Effector memory CD8-positive, alpha-beta T cell (primary cell): ENCODE data around the gene CLTA.
A peak's percentile ranks its signal among the peaks of the same experiment; 100 is the strongest.
"Not testable (repeated sequence)": the region's sequence is repeated elsewhere in the genome, so short reads cannot be mapped to it uniquely, and the experiment has no call there.

ENCODE experiments used
- ATAC-seq: fragments of 150-1000 bp; cut with Tn5 transposase; replicated peaks from 2 replicates; pipeline ENCODE4 v1.10.0; 2021; ENCODE audit warnings: mild to moderate bottlenecking, moderate library complexity
- DNase-seq, 3 experiments: peaks; one replicate each; pipeline ENCODE4 v3.0.0; 2021
- H3K27ac Mint-ChIP-seq, 2 donors: one replicate each; pipeline ENCODE4 v1.8.0; 2022; ENCODE audit warnings: mild to moderate bottlenecking in 2 of 2, mixed read lengths in 2 of 2, moderate library complexity in 2 of 2
- H3K27me3 Mint-ChIP-seq, 2 donors: one replicate each; pipeline ENCODE4 v1.8.0; 2022; ENCODE audit warnings: mixed read lengths in 2 of 2
- H3K36me3 Mint-ChIP-seq: one replicate; pipeline ENCODE4 v1.8.0; 2022; ENCODE audit warnings: mild to moderate bottlenecking, moderate library complexity, mixed read lengths; ENCODE audit not compliant: insufficient read depth
- H3K4me1 Mint-ChIP-seq, 2 donors: one replicate each; pipeline ENCODE4 v1.8.0; 2022; ENCODE audit warnings: low read depth in 2 of 2, mixed read lengths in 2 of 2
- H3K4me3 Mint-ChIP-seq, 2 donors: one replicate each; pipeline ENCODE4 v1.8.0; 2022; ENCODE audit warnings: mild to moderate bottlenecking in 2 of 2, mixed read lengths in 2 of 2, moderate library complexity in 2 of 2
- H3K9me3 Mint-ChIP-seq, 2 donors: one replicate each; pipeline ENCODE4 v1.8.0; 2022; ENCODE audit warnings: mixed read lengths in 2 of 2

Gene CLTA

DNA sequence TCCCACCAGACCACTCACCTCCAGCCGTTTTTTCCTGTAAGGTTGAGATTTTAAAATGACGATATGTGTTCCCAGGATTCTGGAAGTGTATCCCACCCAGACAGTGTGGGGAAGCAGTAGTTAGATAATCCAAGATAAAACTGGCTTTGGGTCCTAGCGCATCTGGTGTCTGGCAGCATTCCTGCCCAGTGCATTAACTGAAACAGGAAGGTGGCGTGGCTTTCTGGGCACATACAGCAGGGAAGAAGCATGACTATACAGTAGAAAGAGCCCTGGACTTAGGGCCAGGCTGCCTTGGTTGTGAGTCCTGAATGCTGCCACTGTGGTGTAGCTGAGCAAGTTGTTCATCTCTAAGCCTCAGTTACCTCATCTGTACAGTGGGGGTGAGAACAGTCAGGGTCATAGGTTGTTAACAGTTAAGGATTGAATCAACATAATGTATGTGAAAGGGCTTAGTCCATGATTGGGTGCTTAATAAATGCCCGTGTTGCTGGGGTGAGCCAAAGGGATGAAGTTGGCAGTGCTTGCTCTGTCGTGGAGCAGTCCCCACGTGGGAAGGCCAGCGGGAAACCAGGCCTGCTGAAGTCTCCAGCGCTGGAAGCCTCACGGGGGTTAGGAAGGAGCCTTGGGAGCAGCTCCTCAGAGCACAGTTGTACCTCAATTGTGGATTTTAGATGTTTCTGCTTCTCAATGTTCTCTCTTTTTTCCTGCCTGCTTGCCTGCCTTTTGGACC, 18.0 kb downstream of the CLTA start:
- Mint-ChIP-seq H3K4me1 (peaks cover 32 to 57% of the 10 kb centered on the region in 2 donors), H3K36me3 (peaks cover 78% of the 10 kb centered on the region), H3K27me3 (no peaks in the 10 kb centered on the region), H3K4me3 (no peak overlapping the region), H3K27ac (peak overlapping the region; percentile 82 to 88), H3K9me3 (no peaks in the 10 kb centered on the region)
- DNase-seq (no peak), ATAC-seq (no peak)

- Mint-ChIP-seq H3K4me3 (no peak overlapping the region), H3K4me1 (peaks cover 32 to 54% of the 10 kb centered on the region in 2 donors), H3K9me3 (no peaks in the 10 kb centered on the region), H3K27ac (peak overlapping the region; percentile 78 to 82), H3K27me3 (no peaks in the 10 kb centered on the region), H3K36me3 (peaks cover 58% of the 10 kb centered on the region)
- DNase-seq (no peak), ATAC-seq (no peak)
Measured at GRCh38 chr9:36210722-36211121, 20.0 kb downstream of the CLTA start.

DNA sequence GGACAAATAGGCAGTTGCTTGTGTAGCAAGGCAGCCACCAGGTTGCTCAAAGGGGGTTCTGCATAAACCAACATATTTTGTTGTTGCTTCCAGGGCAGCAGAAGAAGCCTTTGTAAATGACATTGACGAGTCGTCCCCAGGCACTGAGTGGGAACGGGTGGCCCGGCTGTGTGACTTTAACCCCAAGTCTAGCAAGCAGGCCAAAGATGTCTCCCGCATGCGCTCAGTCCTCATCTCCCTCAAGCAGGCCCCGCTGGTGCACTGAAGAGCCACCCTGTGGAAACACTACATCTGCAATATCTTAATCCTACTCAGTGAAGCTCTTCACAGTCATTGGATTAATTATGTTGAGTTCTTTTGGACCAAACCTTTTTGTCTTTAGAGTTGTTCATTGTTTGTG, 20.8 kb downstream of the CLTA start:
- no peaks in the 10 kb centered on the region for H3K9me3 Mint-ChIP-seq
- H3K4me1 Mint-ChIP-seq: peaks cover 36 to 55% of the 10 kb centered on the region in 2 donors
- no peaks in the 10 kb centered on the region for H3K27me3 Mint-ChIP-seq
- H3K36me3 Mint-ChIP-seq: peaks cover 56% of the 10 kb centered on the region
- no peak for ATAC-seq
- no peak for DNase-seq
- no peak overlapping the region for H3K4me3 Mint-ChIP-seq
- peak overlapping the region; percentile 78 to 82 for H3K27ac Mint-ChIP-seq

GRCh38 chr9:36213387-36213786, 22.7 kb downstream of the CLTA start:
- no peak for DNase-seq
- Mint-ChIP-seq H3K4me3 (no peak overlapping the region), H3K27ac (peak overlapping the region in 1 of 2 donors; percentile 63), H3K9me3 (no peaks in the 10 kb centered on the region), H3K4me1 (peaks cover 37 to 55% of the 10 kb centered on the region in 2 donors), H3K27me3 (no peaks in the 10 kb centered on the region), H3K36me3 (peaks cover 54% of the 10 kb centered on the region)
- ATAC-seq: no peak

GRCh38 chr9:36213989-36214388, 23.3 kb downstream of the CLTA start:
- Mint-ChIP-seq H3K36me3 (peaks cover 48% of the 10 kb centered on the region), H3K4me3 (no peak overlapping the region)

DNA sequence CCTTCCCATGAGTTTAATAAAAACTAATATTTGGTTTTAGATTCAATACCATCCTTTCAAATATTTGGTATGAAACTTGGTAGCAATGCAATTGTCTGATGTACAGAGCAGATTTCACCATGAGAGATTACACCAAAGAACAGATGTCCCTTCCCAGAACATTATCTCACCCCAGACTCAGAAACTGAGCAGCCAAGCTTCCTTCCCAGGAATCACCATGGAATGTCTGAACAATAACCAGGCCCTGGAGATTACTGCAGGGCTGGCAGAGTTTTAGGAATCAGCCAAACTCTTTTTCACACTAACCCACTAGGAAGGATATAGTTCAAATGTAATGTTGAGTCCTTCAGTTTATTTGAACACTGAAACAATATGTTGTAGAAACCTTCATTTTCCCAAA, 23.9 kb downstream of the CLTA start:
- no peak for ATAC-seq
- no peak for DNase-seq
- peaks cover 47% of the 10 kb centered on the region for H3K36me3 Mint-ChIP-seq
- H3K4me1 Mint-ChIP-seq: peaks cover 34 to 46% of the 10 kb centered on the region in 2 donors
- H3K27me3 Mint-ChIP-seq: no peaks in the 10 kb centered on the region
- no peak overlapping the region for H3K4me3 Mint-ChIP-seq
- no peaks in the 10 kb centered on the region for H3K9me3 Mint-ChIP-seq
- H3K27ac Mint-ChIP-seq: peak overlapping the region in 1 of 2 donors; percentile 49

More at GRCh38 chr9:36213989-36214388, 23.3 kb downstream of the CLTA start:
- H3K9me3 Mint-ChIP-seq: no peaks in the 10 kb centered on the region
- peaks cover 36 to 51% of the 10 kb centered on the region in 2 donors for H3K4me1 Mint-ChIP-seq
- ATAC-seq: no peak
- DNase-seq: no peak
- peak overlapping the region in 1 of 2 donors; percentile 63 for H3K27ac Mint-ChIP-seq
- no peaks in the 10 kb centered on the region for H3K27me3 Mint-ChIP-seq

GRCh38 chr9:36217256-36217968, 26.7 kb downstream of the CLTA start:
- Mint-ChIP-seq H3K4me3 (no peak overlapping the region), H3K4me1 (peaks cover 24 to 27% of the 10 kb centered on the region in 2 donors), H3K9me3 (no peaks in the 10 kb centered on the region), H3K27ac (peak overlapping the region; percentile 3 to 8), H3K27me3 (no peaks in the 10 kb centered on the region), H3K36me3 (peaks cover 57% of the 10 kb centered on the region)
- no peak for ATAC-seq
- DNase-seq: no peak

GRCh38 chr9:36218011-36218410, 27.3 kb downstream of the CLTA start:
- Mint-ChIP-seq H3K27ac (peak overlapping the region; percentile 3 to 8), H3K9me3 (no peaks in the 10 kb centered on the region), H3K4me1 (peaks cover 21 to 23% of the 10 kb centered on the region in 2 donors), H3K36me3 (peaks cover 63% of the 10 kb centered on the region), H3K4me3 (no peak overlapping the region), H3K27me3 (no peaks in the 10 kb centered on the region)
- DNase-seq (no peak), ATAC-seq (no peak)

DNA sequence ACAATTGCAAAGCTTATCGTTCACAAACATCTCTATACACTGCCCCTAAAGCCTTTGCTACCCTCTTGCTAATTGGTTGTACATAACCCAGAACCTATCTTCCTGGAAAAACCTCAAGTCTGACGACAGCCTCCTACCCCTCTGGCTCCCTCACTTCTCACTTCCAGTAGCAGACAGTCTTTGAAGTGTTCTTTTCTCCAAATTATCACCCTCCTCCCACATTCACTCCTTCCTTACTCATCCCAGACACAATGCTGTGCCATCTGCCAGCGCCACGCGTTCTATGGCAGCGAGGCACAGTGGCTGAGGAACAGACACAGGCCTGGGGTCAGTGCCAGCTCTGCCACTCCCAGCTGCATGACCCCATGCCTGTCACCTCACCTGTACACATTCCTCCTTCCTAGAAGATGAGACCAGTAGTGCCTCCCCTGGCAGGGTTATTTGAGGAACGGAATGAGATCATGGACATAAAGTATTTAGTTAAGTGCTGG, 27.7 kb downstream of the CLTA start:
- H3K27me3 Mint-ChIP-seq: no peaks in the 10 kb centered on the region
- H3K36me3 Mint-ChIP-seq: peaks cover 66% of the 10 kb centered on the region
- no peak for ATAC-seq
- H3K4me3 Mint-ChIP-seq: no peak overlapping the region
- DNase-seq: no peak
- H3K27ac Mint-ChIP-seq: peak overlapping the region in 1 of 2 donors; percentile 8
- H3K4me1 Mint-ChIP-seq: peaks cover 18 to 20% of the 10 kb centered on the region in 2 donors
- H3K9me3 Mint-ChIP-seq: no peaks in the 10 kb centered on the region

GRCh38 chr9:36221667-36222066, 30.9 kb downstream of the CLTA start:
- peaks cover 14 to 15% of the 10 kb centered on the region in 2 donors for H3K4me1 Mint-ChIP-seq
- H3K9me3 Mint-ChIP-seq: no peaks in the 10 kb centered on the region
- peaks cover 82% of the 10 kb centered on the region for H3K36me3 Mint-ChIP-seq
- H3K27ac Mint-ChIP-seq: no peak overlapping the region
- H3K27me3 Mint-ChIP-seq: no peaks in the 10 kb centered on the region
- no peak for DNase-seq
- no peak for ATAC-seq
- no peak overlapping the region for H3K4me3 Mint-ChIP-seq

GRCh38 chr9:36222449-36222848, 31.7 kb downstream of the CLTA start:
- DNase-seq: no peak
- H3K9me3 Mint-ChIP-seq: no peaks in the 10 kb centered on the region
- peaks cover 82% of the 10 kb centered on the region for H3K36me3 Mint-ChIP-seq
- peak overlapping the region in 1 of 2 donors; percentile 17 for H3K27ac Mint-ChIP-seq
- H3K27me3 Mint-ChIP-seq: no peaks in the 10 kb centered on the region
- no peak for ATAC-seq
- H3K4me1 Mint-ChIP-seq: peaks cover 10 to 11% of the 10 kb centered on the region in 2 donors
- H3K4me3 Mint-ChIP-seq: no peak overlapping the region

DNA sequence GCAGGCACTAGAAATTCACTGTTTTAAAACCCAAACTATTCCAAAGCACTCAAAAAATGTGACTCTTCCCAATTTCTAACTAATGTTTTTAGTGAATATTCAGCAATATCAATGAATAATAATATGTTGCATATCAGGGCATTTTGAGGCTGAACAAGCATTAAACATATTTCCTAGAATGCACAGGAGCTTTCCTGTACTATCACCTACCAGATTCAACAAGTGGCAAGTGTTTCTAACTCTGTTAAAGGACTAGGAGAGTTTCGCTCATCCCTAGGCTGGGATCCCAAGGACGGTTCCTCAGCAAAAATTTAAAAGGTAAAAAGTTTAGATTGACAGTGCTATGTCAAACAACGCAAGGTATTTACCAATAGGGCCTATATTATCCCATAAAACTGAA, 46.5 kb downstream of the CLTA start:
- peaks cover 27% of the 10 kb centered on the region for H3K36me3 Mint-ChIP-seq
- no peaks in the 10 kb centered on the region for H3K9me3 Mint-ChIP-seq
- no peaks in the 10 kb centered on the region for H3K27me3 Mint-ChIP-seq
- H3K4me1 Mint-ChIP-seq: peaks cover 0 to 5% of the 10 kb centered on the region in 2 donors
- no peak for ATAC-seq
- H3K4me3 Mint-ChIP-seq: no peak overlapping the region
- peak overlapping the region in 1 of 2 donors; percentile 25 for H3K27ac Mint-ChIP-seq
- DNase-seq: no peak

GRCh38 chr9:36239205-36239604, 48.5 kb downstream of the CLTA start:
- H3K27ac Mint-ChIP-seq: peak overlapping the region; percentile 9 to 32
- peaks cover 33% of the 10 kb centered on the region for H3K36me3 Mint-ChIP-seq
- not testable (repeated sequence) for H3K9me3 Mint-ChIP-seq, H3K27me3 Mint-ChIP-seq, H3K4me3 Mint-ChIP-seq, DNase-seq, H3K4me1 Mint-ChIP-seq, ATAC-seq

DNA sequence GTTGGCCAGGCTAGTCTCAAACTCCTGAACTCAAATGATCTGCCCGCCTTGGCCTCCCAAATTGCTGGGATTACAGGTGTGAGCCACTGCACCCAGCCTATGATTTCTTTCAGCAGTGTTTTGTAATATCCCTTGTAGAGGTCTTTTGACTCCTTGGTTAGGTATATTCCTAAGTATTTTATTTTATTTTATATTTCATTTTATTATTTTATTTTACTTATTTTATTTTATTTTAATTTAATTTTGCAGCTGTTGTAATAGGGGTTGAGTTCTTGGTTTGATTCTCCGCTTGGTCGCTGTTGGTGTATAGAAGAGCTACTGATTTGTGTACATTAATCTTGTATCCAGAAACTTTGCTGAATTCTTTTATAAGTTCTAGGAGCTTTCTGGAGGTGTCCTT, 49.0 kb downstream of the CLTA start:
- H3K4me3 Mint-ChIP-seq, ATAC-seq, H3K27me3 Mint-ChIP-seq, DNase-seq, H3K9me3 Mint-ChIP-seq, H3K4me1 Mint-ChIP-seq: not testable (repeated sequence)
- Mint-ChIP-seq H3K36me3 (peaks cover 38% of the 10 kb centered on the region), H3K27ac (peak overlapping the region; percentile 9 to 32)
